SK-N-SH (cell line): ENCODE results near the gene NANS.

Source experiments
- CHD2 ChIP-seq: fragments of 150-350 bp; IDR thresholded peaks from 2 replicates; pipeline ENCODE4 v1.6.1; 2018; ENCODE audit warnings: low read length; ENCODE audit not compliant: partially characterized antibody
- CTCF ChIP-seq: fragments of 200-600 bp; sonication (generic); IDR thresholded peaks from 2 replicates; pipeline ENCODE4 v1.6.1; 2017; ENCODE audit warnings: antibody characterized with exemption, mild to moderate bottlenecking, moderate library complexity
- FOSL2 ChIP-seq: IDR thresholded peaks from 2 replicates; pipeline ENCODE4 v1.4.0; 2012; ENCODE audit warnings: low read depth, mild to moderate bottlenecking, moderate library complexity, borderline replicate concordance
- JUND ChIP-seq: IDR thresholded peaks from 2 replicates; pipeline ENCODE4 v1.4.0; 2012
- POLR2AphosphoS5 ChIP-seq: IDR thresholded peaks from 2 replicates; pipeline ENCODE4 v1.6.1; 2012; ENCODE audit warnings: low read depth, low read length
- REST ChIP-seq: IDR thresholded peaks from 2 replicates; pipeline ENCODE4 v1.6.1; 2012; ENCODE audit warnings: mild to moderate bottlenecking, low read depth, low read length, moderate library complexity
- USF2 ChIP-seq: fragments of 150-350 bp; IDR thresholded peaks from 2 replicates; pipeline ENCODE4 v1.6.1; 2017; ENCODE audit warnings: antibody characterized with exemption, low read length, low read depth, borderline replicate concordance
- YY1 ChIP-seq: IDR thresholded peaks from 2 replicates; pipeline ENCODE4 v1.4.0; 2012; ENCODE audit warnings: low read depth, mild to moderate bottlenecking

GRCh38 chr9:98017306-98017705 is 39.2 kb upstream of the NANS start:
- TF ChIP-seq JUND = no peak
- TF ChIP-seq REST = no peak
- TF ChIP-seq YY1 = no peak
- no peak for TF ChIP-seq FOSL2
- no peak for TF ChIP-seq POLR2AphosphoS5
- TF ChIP-seq USF2 = no peak
- TF ChIP-seq CHD2 = no peak
- TF ChIP-seq CTCF = no peak
